Osteoblast (primary cell): ENCODE measurements around the gene SIL1. TPM values are rescaled to one million over a fixed set of nuclear protein-coding genes. Genes with fewer than 3 reads are reported as not detected.
"Not testable (repeated sequence)": the region's sequence is repeated elsewhere in the genome, so short reads cannot be mapped to it uniquely, and the experiment has no call there.

ENCODE experiments used
- DNase-seq: peaks from one replicate; pipeline ENCODE4 v3.0.0; 2011; ENCODE audit warnings: low spot score, mixed read lengths; ENCODE audit not compliant: insufficient read length; ENCODE audit errors: missing footprints
- H2AFZ ChIP-seq: 2 replicates; pipeline ENCODE4 v1.6.0; 2011; ENCODE audit warnings: mild to moderate bottlenecking, low read length
- H3K27ac ChIP-seq: 2 replicates; pipeline ENCODE4 v1.5.1; 2011; ENCODE audit warnings: mild to moderate bottlenecking, low read depth, low read length, moderate library complexity
- H3K27me3 ChIP-seq: 2 replicates; pipeline ENCODE4 v1.6.0; 2012; ENCODE audit warnings: mild to moderate bottlenecking, control low read depth, inconsistent platforms, low read length, moderate library complexity; ENCODE audit not compliant: insufficient read depth
- H3K36me3 ChIP-seq: 2 replicates; pipeline ENCODE4 v1.5.1; 2011; ENCODE audit warnings: mild to moderate bottlenecking, low read length, control low read depth, moderate library complexity; ENCODE audit not compliant: insufficient read depth
- H3K4me1 ChIP-seq: 2 replicates; pipeline ENCODE4 v1.5.1; 2011; ENCODE audit warnings: mild to moderate bottlenecking, low read length, control low read depth, moderate library complexity; ENCODE audit not compliant: insufficient read depth
- H3K4me2 ChIP-seq: 2 replicates; pipeline ENCODE4 v1.6.0; 2011; ENCODE audit warnings: mild to moderate bottlenecking, low read length; ENCODE audit not compliant: insufficient read depth
- H3K4me3 ChIP-seq: fragments of 200-600 bp; sonication (generic); 3 replicates; pipeline ENCODE4 v1.5.1; 2012; ENCODE audit warnings: mild to moderate bottlenecking, low read length, inconsistent platforms; ENCODE audit not compliant: insufficient read depth
- H3K79me2 ChIP-seq: 2 replicates; pipeline ENCODE4 v1.6.0; 2012; ENCODE audit warnings: mild to moderate bottlenecking, low read length, control low read depth, inconsistent platforms; ENCODE audit not compliant: insufficient read depth
- H3K9me3 ChIP-seq: 2 replicates; pipeline ENCODE4 v1.5.1; 2011; ENCODE audit warnings: low read depth, low read length, control low read depth
- H4K20me1 ChIP-seq: 2 replicates; pipeline ENCODE4 v1.6.0; 2012; ENCODE audit warnings: mild to moderate bottlenecking, low read length, control low read depth; ENCODE audit not compliant: insufficient read depth
- total RNA-seq: library from RNA; depleted of rRNA; stranded (reverse); fragments of >200 nt; gene quantifications from 2 replicates; pipeline ENCODE4 v1.2.3, GENCODE V29; 2012
- TF ChIP-seq, protein P1 (sequence below): IDR thresholded peaks from 2 replicates; pipeline ENCODE4 v1.5.1; 2011; ENCODE audit warnings: mild to moderate bottlenecking, low read depth, low read length, moderate library complexity; ENCODE audit errors: extremely low read depth

SIL1 gene
- total RNA-seq, 1 donor: 65.1 TPM

DNA sequence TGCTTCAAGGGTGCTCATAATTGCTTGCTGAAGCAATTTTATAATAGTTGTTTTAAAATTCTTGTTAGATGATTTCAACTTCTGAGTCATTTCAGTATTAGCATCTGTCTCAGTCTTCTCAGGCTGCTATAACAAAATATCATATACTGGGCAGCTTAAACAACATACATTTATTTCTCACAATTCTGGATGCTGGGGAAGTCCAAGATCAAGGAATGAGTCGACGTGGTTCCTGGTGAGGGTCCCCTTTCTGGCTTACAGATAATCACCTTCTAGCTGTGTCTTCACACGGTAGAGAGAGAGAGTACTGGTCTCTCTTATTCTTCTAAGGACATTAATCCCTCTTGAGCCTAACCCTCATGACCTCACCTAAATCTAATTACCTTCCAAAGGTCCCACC lies 160.4 kb downstream of the SIL1 start:
- Histone ChIP-seq H4K20me1 (peaks cover 8% of the 10 kb centered on the region), H3K27me3 (no peaks in the 10 kb centered on the region), H3K4me1 (no peaks in the 10 kb centered on the region), H3K79me2 (no peaks in the 10 kb centered on the region), H3K9me3 (peaks cover 4% of the 10 kb centered on the region), H3K27ac (no peak overlapping the region), H3K4me2 (no peak overlapping the region), H2AFZ (no peak overlapping the region), H3K36me3 (peaks cover 2% of the 10 kb centered on the region), H3K4me3 (no peak overlapping the region)
- DNase-seq: no peak
- TF ChIP-seq, protein P1, sequence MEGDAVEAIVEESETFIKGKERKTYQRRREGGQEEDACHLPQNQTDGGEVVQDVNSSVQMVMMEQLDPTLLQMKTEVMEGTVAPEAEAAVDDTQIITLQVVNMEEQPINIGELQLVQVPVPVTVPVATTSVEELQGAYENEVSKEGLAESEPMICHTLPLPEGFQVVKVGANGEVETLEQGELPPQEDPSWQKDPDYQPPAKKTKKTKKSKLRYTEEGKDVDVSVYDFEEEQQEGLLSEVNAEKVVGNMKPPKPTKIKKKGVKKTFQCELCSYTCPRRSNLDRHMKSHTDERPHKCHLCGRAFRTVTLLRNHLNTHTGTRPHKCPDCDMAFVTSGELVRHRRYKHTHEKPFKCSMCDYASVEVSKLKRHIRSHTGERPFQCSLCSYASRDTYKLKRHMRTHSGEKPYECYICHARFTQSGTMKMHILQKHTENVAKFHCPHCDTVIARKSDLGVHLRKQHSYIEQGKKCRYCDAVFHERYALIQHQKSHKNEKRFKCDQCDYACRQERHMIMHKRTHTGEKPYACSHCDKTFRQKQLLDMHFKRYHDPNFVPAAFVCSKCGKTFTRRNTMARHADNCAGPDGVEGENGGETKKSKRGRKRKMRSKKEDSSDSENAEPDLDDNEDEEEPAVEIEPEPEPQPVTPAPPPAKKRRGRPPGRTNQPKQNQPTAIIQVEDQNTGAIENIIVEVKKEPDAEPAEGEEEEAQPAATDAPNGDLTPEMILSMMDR: no peak

DNA sequence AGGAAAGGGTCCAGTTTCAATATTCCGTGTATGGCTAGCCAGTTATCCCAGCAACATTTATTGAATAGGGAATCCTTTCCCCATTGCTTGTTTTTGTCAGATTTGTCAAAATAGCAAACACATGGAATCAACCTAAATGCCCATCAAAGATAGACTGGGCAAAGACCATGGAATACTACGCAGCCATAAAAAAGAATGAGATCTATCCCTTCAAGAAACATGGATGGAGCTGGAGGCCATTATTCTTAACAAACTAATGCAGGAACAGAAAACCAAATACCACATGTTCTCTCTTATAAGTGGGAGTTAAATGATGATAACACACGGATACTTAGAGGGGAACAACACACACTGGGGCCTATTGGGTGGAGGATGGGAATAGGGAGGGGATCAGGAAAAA lies 161.8 kb downstream of the SIL1 start:
- H3K4me2 ChIP-seq, H2AFZ ChIP-seq, H3K79me2 ChIP-seq, H3K9me3 ChIP-seq, H3K27me3 ChIP-seq, H3K4me3 ChIP-seq, DNase-seq, H3K36me3 ChIP-seq, H4K20me1 ChIP-seq, H3K4me1 ChIP-seq, H3K27ac ChIP-seq: not testable (repeated sequence)

DNA sequence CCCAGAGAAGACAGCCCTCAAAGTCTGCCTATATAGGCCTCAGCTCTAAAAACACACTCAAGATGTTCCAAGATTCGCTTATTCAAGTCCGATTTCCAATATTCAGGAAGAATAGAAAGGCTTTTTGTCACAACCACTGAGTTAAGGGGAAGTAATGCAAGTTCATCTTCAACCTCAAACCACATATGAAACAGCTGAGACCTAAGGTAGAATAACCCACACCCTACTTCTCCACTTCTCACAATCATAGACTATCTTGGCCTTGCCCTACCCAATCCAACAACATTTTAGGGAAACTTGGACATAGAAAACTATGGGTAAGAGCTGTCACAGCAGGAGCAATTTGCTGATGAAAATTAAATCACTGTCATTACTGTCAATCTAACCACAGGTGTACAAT lies 171.0 kb downstream of the SIL1 start:
- Histone ChIP-seq H3K4me1 (peaks cover 11% of the 10 kb centered on the region), H3K4me3 (no peak overlapping the region), H3K4me2 (no peak overlapping the region), H3K27me3 (no peaks in the 10 kb centered on the region), H2AFZ (no peak overlapping the region), H4K20me1 (no peaks in the 10 kb centered on the region), H3K27ac (peak overlapping the region; percentile 21), H3K79me2 (no peaks in the 10 kb centered on the region), H3K36me3 (no peaks in the 10 kb centered on the region), H3K9me3 (no peaks in the 10 kb centered on the region)
- TF ChIP-seq, protein P1: no peak
- DNase-seq: no peak

DNA sequence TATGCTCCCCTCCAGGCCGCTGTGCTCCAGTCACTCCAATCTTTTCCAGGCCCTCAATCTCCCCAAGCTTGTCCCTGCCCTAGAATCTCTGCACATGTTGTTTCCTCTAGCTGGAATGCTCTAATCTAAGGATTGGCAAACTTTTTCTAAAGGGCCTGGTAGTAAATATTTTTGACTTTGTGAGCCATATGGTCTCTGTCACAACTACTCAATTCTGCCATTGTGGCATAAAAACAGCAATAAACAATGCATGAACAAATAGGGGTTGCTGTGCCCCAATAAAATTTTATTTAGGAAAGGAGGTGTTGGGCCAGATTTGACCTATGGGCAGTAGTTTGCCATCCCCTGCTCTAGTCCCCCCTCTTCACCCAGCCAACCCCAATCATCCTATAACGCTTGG lies 172.5 kb downstream of the SIL1 start:
- H3K9me3 ChIP-seq: no peaks in the 10 kb centered on the region
- no peak overlapping the region for H2AFZ ChIP-seq
- no peaks in the 10 kb centered on the region for H3K79me2 ChIP-seq
- H3K4me1 ChIP-seq: peaks cover 11% of the 10 kb centered on the region
- H3K27ac ChIP-seq: no peak overlapping the region
- no peaks in the 10 kb centered on the region for H3K27me3 ChIP-seq
- TF ChIP-seq, protein P1: no peak
- no peak for DNase-seq
- H3K4me2 ChIP-seq: no peak overlapping the region
- H3K36me3 ChIP-seq: no peaks in the 10 kb centered on the region
- no peaks in the 10 kb centered on the region for H4K20me1 ChIP-seq
- no peak overlapping the region for H3K4me3 ChIP-seq

DNA sequence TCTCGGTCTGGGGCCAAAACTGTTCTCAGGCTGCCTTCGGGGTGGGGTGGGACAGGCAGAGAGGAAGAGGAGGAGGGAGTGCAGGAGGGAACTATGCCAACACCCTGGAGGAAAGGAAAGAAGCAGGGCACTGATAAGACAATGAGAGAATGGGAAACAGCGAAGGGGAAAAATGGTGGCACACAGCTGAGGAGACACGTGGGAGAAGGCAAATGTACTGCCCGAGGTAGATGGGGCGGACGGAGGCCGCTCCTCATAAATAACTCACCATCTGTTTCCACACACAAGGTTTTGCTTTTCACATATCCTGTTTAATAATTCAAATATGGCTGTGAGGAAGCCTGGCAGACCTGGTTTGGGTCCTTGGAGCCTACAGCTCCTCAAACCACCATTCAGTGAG lies 174.9 kb downstream of the SIL1 start:
- TF ChIP-seq, protein P1: no peak
- Histone ChIP-seq H2AFZ (no peak overlapping the region), H3K4me1 (peaks cover 11% of the 10 kb centered on the region), H3K4me3 (no peak overlapping the region), H3K27ac (no peak overlapping the region), H4K20me1 (no peaks in the 10 kb centered on the region), H3K36me3 (peaks cover 10% of the 10 kb centered on the region), H3K9me3 (no peaks in the 10 kb centered on the region), H3K4me2 (no peak overlapping the region), H3K27me3 (no peaks in the 10 kb centered on the region), H3K79me2 (no peaks in the 10 kb centered on the region)
- DNase-seq: no peak
